ENCODE measurements around the gene DEDD2. TPM values are rescaled to one million over a fixed set of nuclear protein-coding genes. Genes with fewer than 3 reads are reported as not detected.

Gene DEDD2
- total and polyA plus RNA-seq, 10 donors: 24.7 to 73.9 (median 47.2) TPM

DNA sequence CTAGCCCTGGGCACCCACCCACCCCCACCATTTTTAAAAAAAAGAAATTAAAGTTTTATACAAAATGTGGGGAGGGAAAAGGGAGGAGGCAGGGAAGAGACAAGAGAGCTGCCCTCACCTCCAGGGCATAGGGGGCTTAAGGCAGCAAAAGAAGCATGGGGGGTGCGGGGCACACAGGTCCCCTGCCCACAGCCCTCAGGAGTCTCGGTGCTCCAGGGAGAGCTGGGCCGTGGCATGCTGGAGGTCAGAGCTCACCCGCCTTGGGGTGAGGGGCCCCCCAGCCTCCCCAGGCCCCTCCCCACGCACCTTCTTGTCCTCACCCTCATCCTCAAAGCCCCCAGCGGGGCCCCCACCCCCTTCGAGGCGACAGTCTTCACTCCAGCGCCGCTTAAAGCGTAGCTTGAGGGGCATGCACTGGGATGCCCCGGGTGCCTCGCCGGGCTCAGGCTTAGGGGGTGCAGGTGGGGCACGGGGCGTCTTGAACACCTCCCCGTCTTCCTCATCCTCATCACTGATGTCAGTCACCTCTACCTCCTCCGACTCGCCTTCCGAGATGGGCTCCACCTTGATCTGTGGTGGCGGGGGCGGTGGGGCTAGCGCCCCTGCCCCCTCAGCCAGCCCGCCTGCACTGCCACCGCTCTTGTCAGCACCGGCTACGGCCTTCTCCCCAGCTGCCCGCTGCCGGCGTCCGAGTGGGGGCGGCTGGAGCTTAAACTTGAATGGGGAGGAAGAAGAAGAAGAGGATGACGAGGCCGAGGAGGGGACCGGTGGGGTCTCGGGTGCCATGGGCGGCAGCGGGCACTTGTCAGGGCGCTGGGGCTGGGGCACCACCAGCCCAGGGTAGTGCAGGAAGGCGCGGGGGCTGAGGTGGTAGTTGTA, 31.0 kb upstream of the DEDD2 start:
- peak overlapping the region in 2 of 8 donors; percentile 99 for H3K27ac ChIP-seq
- peak; percentile 75 for DNase-seq
- H3K27me3 ChIP-seq (replicated peaks in 1 of 7): no peaks in the 10 kb centered on the region
- TF ChIP-seq, protein P1, sequence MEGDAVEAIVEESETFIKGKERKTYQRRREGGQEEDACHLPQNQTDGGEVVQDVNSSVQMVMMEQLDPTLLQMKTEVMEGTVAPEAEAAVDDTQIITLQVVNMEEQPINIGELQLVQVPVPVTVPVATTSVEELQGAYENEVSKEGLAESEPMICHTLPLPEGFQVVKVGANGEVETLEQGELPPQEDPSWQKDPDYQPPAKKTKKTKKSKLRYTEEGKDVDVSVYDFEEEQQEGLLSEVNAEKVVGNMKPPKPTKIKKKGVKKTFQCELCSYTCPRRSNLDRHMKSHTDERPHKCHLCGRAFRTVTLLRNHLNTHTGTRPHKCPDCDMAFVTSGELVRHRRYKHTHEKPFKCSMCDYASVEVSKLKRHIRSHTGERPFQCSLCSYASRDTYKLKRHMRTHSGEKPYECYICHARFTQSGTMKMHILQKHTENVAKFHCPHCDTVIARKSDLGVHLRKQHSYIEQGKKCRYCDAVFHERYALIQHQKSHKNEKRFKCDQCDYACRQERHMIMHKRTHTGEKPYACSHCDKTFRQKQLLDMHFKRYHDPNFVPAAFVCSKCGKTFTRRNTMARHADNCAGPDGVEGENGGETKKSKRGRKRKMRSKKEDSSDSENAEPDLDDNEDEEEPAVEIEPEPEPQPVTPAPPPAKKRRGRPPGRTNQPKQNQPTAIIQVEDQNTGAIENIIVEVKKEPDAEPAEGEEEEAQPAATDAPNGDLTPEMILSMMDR (IDR thresholded peaks at IDR 0.05 in 8 of 11, conservative IDR thresholded peaks at IDR 0.05 in 3 of 11): no peak
- TF ChIP-seq POLR2AphosphoS5 (IDR thresholded peaks at IDR 0.05): peak in 2 of 3 donors; percentile 22 to 26
- peaks cover 34 to 92% (median 72%) of the 10 kb centered on the region in 6 donors for H3K4me1 ChIP-seq
- H3K4me3 ChIP-seq: no peak overlapping the region
- 90 to 94% (median 92%) methylated on average over 36 to 41 of the region's 41 CpGs for WGBS, 5 donors
- peaks cover 0 to 28% (median 17%) of the 10 kb centered on the region in 6 donors for H3K36me3 ChIP-seq
- intact Hi-C loops (cut with DNase I; ENCODE audit: low total_unique reads): no loop called here
- H3K9me3 ChIP-seq: no peaks in the 10 kb centered on the region

DNA sequence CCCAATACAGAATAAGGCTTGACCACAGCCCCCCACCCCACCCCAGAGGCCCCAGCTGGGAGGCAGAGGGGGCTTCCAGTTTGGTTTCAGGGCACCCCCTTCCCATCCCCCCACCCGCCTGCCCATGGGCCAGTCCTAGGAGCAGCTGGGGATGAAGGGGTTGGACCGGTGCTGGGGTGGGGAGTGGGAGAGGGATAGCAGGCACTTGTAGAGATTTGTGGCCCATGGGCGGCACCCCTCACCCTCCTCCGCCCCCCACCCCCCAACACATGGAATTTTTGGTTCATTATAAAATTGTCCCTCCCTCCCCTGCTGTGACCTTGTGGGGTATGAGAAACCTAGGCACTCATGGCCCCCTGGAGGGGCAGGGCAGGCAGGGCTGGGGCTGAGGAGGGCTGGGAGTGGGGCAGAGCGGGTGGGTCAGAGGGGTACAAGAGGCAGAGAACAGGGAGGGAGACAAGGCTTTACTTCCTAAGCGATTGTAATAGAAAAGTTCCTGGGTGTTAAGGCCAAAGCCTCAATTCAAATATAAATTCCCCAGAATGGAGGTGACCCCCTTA, 30.2 kb upstream of the DEDD2 start:
- no peak for DNase-seq
- Histone ChIP-seq H3K27ac (peak overlapping the region in 3 of 8 donors; percentile 34 to 93 (median 41)), H3K9me3 (no peaks in the 10 kb centered on the region), H3K27me3 (replicated peaks in 1 of 7) (no peaks in the 10 kb centered on the region), H3K36me3 (peaks cover 0 to 28% (median 17%) of the 10 kb centered on the region in 6 donors), H3K4me3 (no peak overlapping the region), H3K4me1 (peaks cover 31 to 89% (median 69%) of the 10 kb centered on the region in 6 donors)
- 81 to 97% (median 93%) methylated on average over 6 of the region's 6 CpGs for WGBS, 5 donors
- intact Hi-C loops (cut with DNase I; ENCODE audit: low total_unique reads): no loop called here
- TF ChIP-seq POLR2A (IDR thresholded peaks at IDR 0.05): no peak
- no peak for TF ChIP-seq POLR2AphosphoS5 (IDR thresholded peaks at IDR 0.05)
- TF ChIP-seq, protein P1 (IDR thresholded peaks at IDR 0.05 in 8 of 11, conservative IDR thresholded peaks at IDR 0.05 in 3 of 11): no peak

DNA sequence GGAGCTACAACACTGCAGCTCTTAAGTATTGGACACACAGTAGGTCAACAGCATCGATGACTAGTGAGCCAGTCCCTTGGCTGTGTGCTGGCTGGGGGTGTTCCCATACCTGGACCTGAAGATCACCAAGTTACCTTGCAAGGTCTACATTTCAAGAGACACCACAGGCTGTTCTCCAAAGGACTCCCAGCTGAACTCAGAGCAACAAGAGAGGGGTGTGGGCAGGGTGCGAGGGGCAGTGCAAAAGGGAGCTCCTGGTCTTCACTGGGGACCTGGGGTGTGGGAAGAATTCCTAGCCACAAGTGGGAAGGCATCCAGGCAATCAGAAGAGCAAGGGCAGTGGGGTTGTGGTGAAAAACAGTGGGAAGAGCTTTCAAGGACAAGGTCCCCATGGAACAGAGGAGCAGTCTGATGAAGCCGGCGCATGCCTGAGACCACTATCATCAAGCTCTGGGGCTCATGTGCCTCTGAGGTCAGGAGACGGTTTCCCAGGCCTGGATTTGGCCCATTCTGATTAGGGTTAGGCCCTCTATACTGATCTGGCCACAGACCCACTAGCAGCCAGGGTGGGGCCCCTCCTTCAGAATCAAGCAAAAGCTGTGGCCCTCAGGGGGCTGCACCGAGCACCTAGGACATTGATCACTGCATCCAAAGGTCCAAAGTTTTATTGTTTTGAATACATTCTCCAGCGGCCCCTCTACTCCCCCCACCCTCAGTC, 29.6 kb upstream of the DEDD2 start:
- Histone ChIP-seq H3K4me3 (no peak overlapping the region), H3K4me1 (peaks cover 25 to 83% (median 62%) of the 10 kb centered on the region in 6 donors), H3K27me3 (replicated peaks in 1 of 7) (no peaks in the 10 kb centered on the region), H3K27ac (peak overlapping the region in 3 of 8 donors; percentile 34 to 93 (median 41)), H3K36me3 (peaks cover 0 to 28% (median 17%) of the 10 kb centered on the region in 6 donors), H3K9me3 (no peaks in the 10 kb centered on the region)
- TF ChIP-seq POLR2AphosphoS5 (IDR thresholded peaks at IDR 0.05) (peak in 1 of 3 donors; percentile 35), POLR2A (IDR thresholded peaks at IDR 0.05) (no peak)
- TF ChIP-seq, protein P1 (IDR thresholded peaks at IDR 0.05 in 8 of 11, conservative IDR thresholded peaks at IDR 0.05 in 3 of 11): no peak
- 69 to 95% (median 84%) methylated on average over 7 of the region's 7 CpGs for WGBS, 5 donors
- intact Hi-C loops (cut with DNase I; ENCODE audit: low total_unique reads): no loop called here
- DNase-seq: no peak

Measured in spleen (tissue), 11 donors.